Endothelial cell of umbilical vein (primary cell): Measurements from ENCODE around the gene TRIM29. TPM values are rescaled to one million over a fixed set of nuclear protein-coding genes. Genes with fewer than 3 reads are reported as not detected.

Experiments used
- Bru-seq: library from RNA; stranded (reverse); fragments of 400-500 nt; gene quantifications from one replicate; lab custom pipeline; 2021; lab: Mats Ljungman, UMichigan
- BruChase-seq, 2 experiments: library from RNA; stranded (reverse); fragments of 400-500 nt; gene quantifications; one replicate each; lab custom pipeline; 2021; lab: Mats Ljungman, UMichigan
- BruUV-seq: library from RNA; stranded (reverse); fragments of 400-500 nt; replicated peaks from 2 replicates; lab custom pipeline; 2021; lab: Mats Ljungman, UMichigan
- CTCF ChIA-PET: fragments of 300-600, 350-600 bp; sonication (Branson Sonifier 250); formaldehyde crosslinking; loops from one replicate; lab custom pipeline; 2021; ENCODE audit warnings: antibody characterized with exemption, inconsistent platforms; lab: Charles Lee
- POLR2A ChIA-PET: fragments of 300-600, 350-600 bp; sonication (Branson Sonifier 250); formaldehyde crosslinking; loops from one replicate; lab custom pipeline; 2021; ENCODE audit warnings: antibody characterized with exemption, inconsistent platforms; lab: Charles Lee
- DNase-seq: peaks from one replicate; pipeline ENCODE4 v3.0.0-alpha.2; 2011; ENCODE audit warnings: low read depth, low spot score
- FAIRE-seq: peaks from 2 replicates; lab custom pipeline; 2011; peaks lifted over from hg19 to GRCh38; lab: Jason Lieb, UNC
- H2AFZ ChIP-seq: 2 replicates; pipeline ENCODE4 v1.6.0; 2012; ENCODE audit warnings: low read depth, low read length, control low read depth, inconsistent platforms
- H3K27ac ChIP-seq: 2 replicates; pipeline ENCODE4 v1.5.1; 2011; ENCODE audit warnings: low read depth, mild to moderate bottlenecking, control low read depth, low read length, moderate library complexity; ENCODE audit not compliant: insufficient read depth
- H3K27me3 ChIP-seq, 2 experiments: 2 replicates each; pipeline versions ENCODE4 v1.6.0 to v1.6.1; 2011; ENCODE audit warnings: low read length in 2 of 2, mixed read lengths in 1 of 2; ENCODE audit not compliant: control insufficient read depth in 2 of 2, insufficient read depth in 2 of 2
- H3K36me3 ChIP-seq, 2 experiments: 2 replicates in 1 of 2; 3 replicates in 1 of 2; pipeline ENCODE4 v1.5.1; 2011; ENCODE audit warnings: low read length in 2 of 2, mild to moderate bottlenecking in 1 of 2, moderate library complexity in 1 of 2; ENCODE audit not compliant: control insufficient read depth in 2 of 2, insufficient read depth in 2 of 2; ENCODE audit errors: extremely low read depth in 1 of 2
- H3K4me1 ChIP-seq: 3 replicates; pipeline ENCODE4 v1.5.1; 2011; ENCODE audit warnings: mild to moderate bottlenecking, low read length; ENCODE audit not compliant: control insufficient read depth, insufficient read depth; ENCODE audit errors: extremely low read depth
- H3K4me2 ChIP-seq: 2 replicates; pipeline ENCODE4 v1.6.1; 2011; ENCODE audit warnings: low read length, control low read depth, mixed read lengths; ENCODE audit not compliant: insufficient read depth
- H3K4me3 ChIP-seq, 3 experiments: fragments of 200-600 bp in 1 of 3; sonication (generic), shearing (Covaris generic) in 1 of 3; replicated peaks in 1 of 3; 2 replicates each; pipeline ENCODE4 v1.5.1; 2011 to 2016; ENCODE audit warnings: control low read depth in 3 of 3, low read length in 3 of 3, mild to moderate bottlenecking in 2 of 3, inconsistent platforms in 1 of 3, low read depth in 1 of 3, moderate library complexity in 1 of 3; ENCODE audit not compliant: insufficient read depth in 1 of 3
- H3K79me2 ChIP-seq: 2 replicates; pipeline ENCODE4 v1.6.0; 2012; ENCODE audit warnings: low read length, inconsistent platforms; ENCODE audit not compliant: control insufficient read depth, insufficient read depth
- H3K9ac ChIP-seq: replicated peaks from 2 replicates; pipeline ENCODE3; 2011; ENCODE audit warnings: low read length, control low read depth; ENCODE audit not compliant: insufficient read depth; ENCODE audit errors: extremely low read depth
- H3K9me1 ChIP-seq: replicated peaks from 3 replicates; pipeline ENCODE4 v1.6.0; 2011; ENCODE audit warnings: mild to moderate bottlenecking, low read length; ENCODE audit not compliant: control insufficient read depth, insufficient read depth; ENCODE audit errors: extremely low read depth
- H3K9me3 ChIP-seq: replicated peaks from 2 replicates; pipeline ENCODE4 v1.5.1; 2012; ENCODE audit warnings: low read length, inconsistent platforms; ENCODE audit not compliant: control insufficient read depth, insufficient read depth
- H4K20me1 ChIP-seq: replicated peaks from 2 replicates; pipeline ENCODE3; 2011; ENCODE audit warnings: mild to moderate bottlenecking, low read length; ENCODE audit not compliant: control insufficient read depth, insufficient read depth; ENCODE audit errors: extremely low read depth
- CTCF ChIP-seq, 2 donors: IDR thresholded peaks; 1 replicate in 1 of 2; 2 replicates in 1 of 2; pipeline ENCODE4 v1.5.1; 2011; ENCODE audit warnings: low read length in 2 of 2, mild to moderate bottlenecking in 2 of 2, moderate library complexity in 2 of 2, control low read depth in 1 of 2, inconsistent platforms in 1 of 2, low read depth in 1 of 2; ENCODE audit not compliant: insufficient read depth in 1 of 2; ENCODE audit errors: extremely low read depth in 1 of 2
- EZH2 ChIP-seq: IDR thresholded peaks from 2 replicates; pipeline ENCODE4 v1.6.1; 2012; ENCODE audit warnings: borderline replicate concordance, low read depth, mild to moderate bottlenecking, moderate library complexity, low read length, inconsistent platforms; ENCODE audit not compliant: severe bottlenecking
- FOS ChIP-seq: IDR thresholded peaks from 2 replicates; pipeline ENCODE4 v1.6.1; 2011; ENCODE audit warnings: mild to moderate bottlenecking, low read length, moderate library complexity, borderline replicate concordance; ENCODE audit not compliant: insufficient read depth
- GATA2 ChIP-seq: IDR thresholded peaks from 2 replicates; pipeline ENCODE4 v1.7.0; 2011; ENCODE audit warnings: low read depth, mild to moderate bottlenecking, moderate library complexity, mixed read lengths, low read length; ENCODE audit not compliant: insufficient read length, insufficient read depth
- JUN ChIP-seq: IDR thresholded peaks from 2 replicates; pipeline ENCODE4 v1.6.1; 2011; ENCODE audit warnings: borderline replicate concordance, low read depth; ENCODE audit not compliant: insufficient read length, insufficient read depth
- MAX ChIP-seq: IDR thresholded peaks from 2 replicates; pipeline ENCODE4 v1.6.1; 2011; ENCODE audit not compliant: insufficient read depth, insufficient read length
- MYC ChIP-seq: IDR thresholded peaks from one replicate; pipeline ENCODE4 v1.6.1; 2011; ENCODE audit warnings: mild to moderate bottlenecking, low read depth, low read length
- POLR2A ChIP-seq: IDR thresholded peaks from 2 replicates; pipeline ENCODE4 v1.6.1; 2012; ENCODE audit warnings: low read depth, mild to moderate bottlenecking, control low read depth, low read length
- POLR2AphosphoS5 ChIP-seq: IDR thresholded peaks from 2 replicates; pipeline ENCODE4 v1.6.1; 2012; ENCODE audit warnings: low read depth, mild to moderate bottlenecking, control low read depth, low read length, moderate library complexity; ENCODE audit not compliant: insufficient read depth
- dilution Hi-C: fragments of 300-500 bp; cut with MboI; formaldehyde crosslinking; loops from one replicate; pipeline ENCODE4 v1.15.0; 2019; ENCODE audit warnings: low sequenced_read_pairs; ENCODE audit not compliant: extremely low pct_ligation_motif_present
- intact Hi-C: fragments of 100-400 bp; cut with micrococcal nuclease; formaldehyde crosslinking; loops from one replicate; pipeline ENCODE4 v1.10.0; 2022
- long read RNA-seq: library from polyadenylated mRNA; stranded (forward); transcript quantifications from one replicate; pipeline ENCODE4 v2.0.0, GENCODE V29; 2021
- polyA minus RNA-seq, 3 experiments: library from RNA; depleted of rRNA, polyadenylated mRNA; stranded (reverse); fragments of >200 nt; gene quantifications; 1 replicate in 1 of 3; 2 replicates in 2 of 3; pipeline ENCODE4 v1.2.3, GENCODE V29; 2011
- polyA plus RNA-seq, 4 experiments: library from polyadenylated mRNA; depleted of rRNA in 3 of 4; stranded (reverse) in 3 of 4; unstranded in 1 of 4; fragments of >200 nt; gene quantifications; 2 replicates each; pipeline versions ENCODE4 v1.2.1 to v1.2.3, GENCODE V29; 2011 to 2012; ENCODE audit warnings: missing spikeins in 1 of 4
- total RNA-seq: library from RNA; stranded (reverse); gene quantifications from 2 replicates; pipeline ENCODE4 v1.2.3, GENCODE V29; 2021

The TRIM29 gene
- total RNA-seq (not detected in 2 replicates), polyA plus RNA-seq (not detected in 2 replicates), polyA minus RNA-seq (not detected in 2 replicates), Bru-seq, nascent RNA (percentile 3 among the genes with signal in this experiment), BruChase-seq, experiment 1, labeled RNA remaining after a 6-hour chase (percentile 9 among the genes with signal in this experiment), BruChase-seq, experiment 2, labeled RNA remaining after a 2-hour chase (percentile 4 among the genes with signal in this experiment)
- not detected in 2 replicates for polyA plus RNA-seq (2011; cell fraction: cytosol; rRNA removed)
- 0.04 TPM in 1 of 2 replicates, not detected in the other for polyA plus RNA-seq (2011; cell fraction: nucleus; rRNA removed)
- polyA plus RNA-seq (2012) = not detected in 2 replicates
- 82.3 TPM for polyA minus RNA-seq (2011; cell fraction: cytosol; rRNA and poly(A)+ RNA removed)
- 0.14 TPM in 1 of 2 replicates, not detected in the other for polyA minus RNA-seq (2011; cell fraction: nucleus; rRNA and poly(A)+ RNA removed)
- long read RNA-seq = 0 reads

GRCh38 chr11:120137611-120138521 is at the start of gene TRIM29:
TRIM29 (minus strand) TSS chr11:120138113; CDS start chr11:120138031, 82 bp downstream.
- Histone ChIP-seq H3K36me3 (no peaks in the 10 kb centered on the region), H3K27me3 (no peaks in the 10 kb centered on the region), H3K9me3 (no peaks in the 10 kb centered on the region), H3K4me1 (no peaks in the 10 kb centered on the region), H2AFZ (no peak within 1 kb of the TSS), H3K4me3 (no peak within 1 kb of the TSS), H3K9ac (no peak within 1 kb of the TSS), H3K27ac (no peak within 1 kb of the TSS), H4K20me1 (no peaks in the 10 kb centered on the region), H3K9me1 (no peaks in the 10 kb centered on the region), H3K79me2 (no peaks in the 10 kb centered on the region), H3K4me2 (no peak within 1 kb of the TSS)
- no peak for DNase-seq
- dilution Hi-C loops (no loop called here), intact Hi-C loops (no loop called here)
- ChIA-PET CTCF (no interaction called here), POLR2A (no interaction called here)
- TF ChIP-seq MAX (no peak), CTCF (IDR thresholded peaks at IDR 0.05; ENCODE audit: extremely low read depth in 1 of 2, insufficient read depth in 1 of 2, low read depth in 1 of 2, low read length in 2 of 2) (no peak), POLR2AphosphoS5 (no peak), JUN (no peak), POLR2A (no peak), GATA2 (no peak), MYC (no peak), EZH2 (no peak), FOS (no peak)
- no TSS peak for BruUV-seq
- FAIRE-seq = no peak
